OCI-LY7 (cell line): ENCODE results near the gene EFNA5. TPM values are rescaled to one million over a fixed set of nuclear protein-coding genes. Genes with fewer than 3 reads are reported as not detected.
A peak's percentile ranks its signal among the peaks of the same experiment; 100 is the strongest.

ENCODE experiments used
- BruUV-seq: library from RNA; stranded (reverse); fragments of 400-500 nt; replicated peaks from 2 replicates; lab custom pipeline; 2021; lab: Mats Ljungman, UMichigan
- CTCF ChIA-PET: fragments of 300-600 bp; sonication (Branson Sonifier 250); formaldehyde crosslinking; loops from one replicate; lab custom pipeline; 2022; ENCODE audit warnings: antibody characterized with exemption; ENCODE audit not compliant: unreplicated experiment; lab: Charles Lee
- POLR2A ChIA-PET: fragments of 300-600 bp; sonication (Branson Sonifier 250); formaldehyde crosslinking; loops from one replicate; lab custom pipeline; 2022; ENCODE audit warnings: antibody characterized with exemption; lab: Charles Lee
- DNase-seq: peaks from one replicate; pipeline ENCODE4 v3.0.0-alpha.2; 2015; ENCODE audit warnings: low spot score
- H2AFZ ChIP-seq: fragments of 200-600 bp; sonication (generic), shearing (Covaris generic); 2 replicates; pipeline ENCODE4 v1.6.1; 2014; ENCODE audit warnings: mild to moderate bottlenecking, antibody characterized with exemption, low read length, moderate library complexity
- H3K27ac ChIP-seq: fragments of 200-600 bp; sonication (generic); 2 replicates; pipeline ENCODE4 v1.5.1; 2014; ENCODE audit warnings: mixed run types, low read depth, mild to moderate bottlenecking, moderate library complexity, low read length, inconsistent platforms; ENCODE audit not compliant: poor library complexity, severe bottlenecking
- H3K36me3 ChIP-seq: fragments of 200-600 bp; sonication (generic); 2 replicates; pipeline ENCODE4 v1.6.1; 2014; ENCODE audit warnings: mild to moderate bottlenecking, antibody characterized with exemption, low read length, moderate library complexity, mixed read lengths; ENCODE audit not compliant: insufficient read depth
- H3K4me1 ChIP-seq: fragments of 200-600 bp; sonication (generic); 2 replicates; pipeline ENCODE4 v1.5.1; 2014; ENCODE audit warnings: mild to moderate bottlenecking, low read length; ENCODE audit not compliant: insufficient read depth, poor library complexity, severe bottlenecking
- H3K4me2 ChIP-seq: fragments of 200-600 bp; sonication (generic); 2 replicates; pipeline ENCODE4 v1.6.1; 2014; ENCODE audit warnings: mild to moderate bottlenecking, low read length
- H3K4me3 ChIP-seq: fragments of 200-600 bp; sonication (generic); 2 replicates; pipeline ENCODE4 v1.5.1; 2014; ENCODE audit warnings: mild to moderate bottlenecking, low read depth, low read length; ENCODE audit not compliant: poor library complexity, severe bottlenecking
- H3K79me2 ChIP-seq: fragments of 200-600 bp; sonication (generic); 2 replicates; pipeline ENCODE4 v1.6.1; 2016; ENCODE audit warnings: low read depth, mild to moderate bottlenecking, low read length, moderate library complexity, mixed read lengths; ENCODE audit not compliant: insufficient read depth
- H3K9me2 ChIP-seq: fragments of 200-600 bp; sonication (generic); 2 replicates; pipeline ENCODE4 v1.6.1; 2016; ENCODE audit warnings: mild to moderate bottlenecking, low read length, mixed read lengths; ENCODE audit not compliant: insufficient read depth
- H3K9me3 ChIP-seq: fragments of 200-600 bp; sonication (generic); 2 replicates; pipeline ENCODE4 v1.6.1; 2014; ENCODE audit warnings: mild to moderate bottlenecking, mixed run types, low read length, mixed read lengths
- H4K20me1 ChIP-seq: fragments of 200-600 bp; sonication (generic); 2 replicates; pipeline ENCODE4 v1.6.1; 2014; ENCODE audit warnings: mild to moderate bottlenecking, antibody characterized with exemption, low read length, moderate library complexity, mixed read lengths; ENCODE audit not compliant: insufficient read depth
- CTCF ChIP-seq: fragments of 200-600 bp; sonication (generic); conservative IDR thresholded peaks from 2 replicates; pipeline ENCODE4 v1.5.1; 2014; ENCODE audit warnings: mild to moderate bottlenecking, antibody characterized with exemption, low read length, moderate library complexity, mixed read lengths
- EZH2phosphoT487 ChIP-seq: fragments of 200-600 bp; sonication (generic); IDR thresholded peaks from 2 replicates; pipeline ENCODE4 v1.6.1; 2018; ENCODE audit warnings: low read depth, borderline replicate concordance, mild to moderate bottlenecking, mixed run types, antibody characterized with exemption, low read length, moderate library complexity, mixed read lengths
- intact Hi-C: fragments of 100-400 bp; cut with micrococcal nuclease; formaldehyde crosslinking; loops from one replicate; pipeline ENCODE4 v1.10.0; 2022; ENCODE audit not compliant: unreplicated experiment
- total RNA-seq, 2 experiments: library from RNA; depleted of rRNA in 1 of 2; stranded (reverse); fragments of >200 nt in 1 of 2; shearing (Covaris generic) in 1 of 2; gene quantifications; 2 replicates each; pipeline ENCODE4 v1.2.3, GENCODE V29; 2014 to 2022

EFNA5 gene
- total RNA-seq, 2 experiments from 2014 or later = 2.1 to 3.1 TPM

DNA sequence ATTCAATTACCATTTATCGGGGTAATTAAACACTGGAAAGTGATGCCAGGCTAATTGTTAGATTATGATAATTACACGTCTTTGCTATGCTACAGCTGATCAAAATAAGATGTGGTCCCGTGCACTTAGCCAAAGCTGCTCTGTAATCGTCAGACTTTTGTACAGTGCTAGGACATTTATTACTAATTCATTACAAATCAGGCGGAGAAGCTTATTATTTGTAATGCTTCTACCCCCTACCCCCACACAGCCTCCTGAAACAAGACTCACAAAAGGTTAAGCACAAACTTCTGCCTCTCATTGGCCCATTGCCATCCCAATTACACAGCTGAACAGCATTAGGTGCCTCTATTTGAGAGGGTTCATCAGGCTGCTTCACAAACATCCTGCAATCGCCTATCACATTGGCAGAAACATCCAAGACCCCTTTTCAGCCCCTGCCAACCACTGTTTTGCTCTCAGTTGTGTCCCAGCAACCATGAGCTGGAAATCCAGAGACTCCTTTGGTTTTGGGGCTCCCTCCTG, 232.7 kb downstream of the EFNA5 start:
- peaks cover 24% of the 10 kb centered on the region for H3K4me1 ChIP-seq
- CTCF ChIA-PET = interaction anchor here (0.6 kb wide), 1 partner anchor 13 kb away, joined by 3 read pairs; no protein-coding TSS in a partner anchor
- H3K9me2 ChIP-seq = no peaks in the 10 kb centered on the region
- TF ChIP-seq EZH2phosphoT487 (no peak), CTCF (no peak)
- no peaks in the 10 kb centered on the region; the same call in 1 of the 2 replicates for H3K36me3 ChIP-seq
- no TSS peak for BruUV-seq
- H2AFZ ChIP-seq = no peak overlapping the region
- H3K4me3 ChIP-seq = no peak overlapping the region
- no peaks in the 10 kb centered on the region for H4K20me1 ChIP-seq
- intact Hi-C loops = no loop called here
- H3K79me2 ChIP-seq = no peaks in the 10 kb centered on the region
- POLR2A ChIA-PET = interaction anchor here (1.0 to 2.7 kb wide), 7 partner anchors 10 to 38 kb away, joined by 3 to 18 read pairs (median 3); no protein-coding TSS in a partner anchor
- H3K9me3 ChIP-seq = no peaks in the 10 kb centered on the region
- no peak overlapping the region for H3K27ac ChIP-seq
- DNase-seq = no peak
- no peak overlapping the region for H3K4me2 ChIP-seq

- Histone ChIP-seq H3K27ac (no peak overlapping the region), H3K79me2 (no peaks in the 10 kb centered on the region), H3K9me3 (no peaks in the 10 kb centered on the region), H3K9me2 (no peaks in the 10 kb centered on the region), H3K4me2 (no peak overlapping the region), H3K4me1 (peaks cover 24% of the 10 kb centered on the region), H4K20me1 (no peaks in the 10 kb centered on the region), H3K36me3 (no peaks in the 10 kb centered on the region; the same call in 1 of the 2 replicates), H3K4me3 (no peak overlapping the region), H2AFZ (no peak overlapping the region)
- no peak for DNase-seq
- BruUV-seq = no TSS peak
- ChIA-PET CTCF (no interaction called here), POLR2A (interaction anchor here (1.0 to 2.7 kb wide), 4 partner anchors 11 to 17 kb away, joined by 3 to 18 read pairs (median 8); no protein-coding TSS in a partner anchor)
- intact Hi-C loops = no loop called here
- TF ChIP-seq EZH2phosphoT487 (no peak), CTCF (no peak)
These were observed 233.6 kb downstream of the EFNA5 start for GRCh38 chr5:107437154-107437553.

DNA sequence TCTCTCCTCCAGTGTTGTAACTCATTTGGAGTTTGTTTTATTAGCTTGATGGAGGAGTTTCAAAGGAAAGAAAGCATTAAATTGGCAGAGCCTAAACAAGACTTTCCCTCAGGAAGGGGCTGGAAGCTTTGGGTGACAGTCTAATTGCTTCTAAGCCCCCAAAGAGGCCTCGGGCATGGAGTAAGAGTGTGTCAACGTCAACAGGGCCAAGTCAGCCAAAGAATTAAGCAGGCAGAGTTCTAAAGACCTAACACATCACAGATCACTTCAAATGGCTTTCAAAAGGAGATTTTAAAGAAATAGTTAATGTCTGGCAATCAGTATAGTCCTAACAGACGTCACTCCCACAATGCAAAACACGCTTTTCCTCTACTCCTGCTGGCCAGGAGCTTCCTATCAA, 234.5 kb downstream of the EFNA5 start:
- no peak for DNase-seq
- no peaks in the 10 kb centered on the region for H3K9me2 ChIP-seq
- H3K4me3 ChIP-seq = no peak overlapping the region
- intact Hi-C loops = no loop called here
- H3K4me1 ChIP-seq = peaks cover 33% of the 10 kb centered on the region
- H3K27ac ChIP-seq = no peak overlapping the region
- no peaks in the 10 kb centered on the region; the same call in 1 of the 2 replicates for H3K36me3 ChIP-seq
- POLR2A ChIA-PET = interaction anchor here (0.7 to 1.6 kb wide), 6 partner anchors 10 to 77 kb away, joined by 3 to 5 read pairs (median 3); no protein-coding TSS in a partner anchor
- no TSS peak for BruUV-seq
- no peaks in the 10 kb centered on the region for H3K9me3 ChIP-seq
- H3K4me2 ChIP-seq = no peak overlapping the region
- TF ChIP-seq CTCF (no peak), EZH2phosphoT487 (no peak)
- H3K79me2 ChIP-seq = no peaks in the 10 kb centered on the region
- H4K20me1 ChIP-seq = no peaks in the 10 kb centered on the region
- CTCF ChIA-PET = no interaction called here
- H2AFZ ChIP-seq = peak overlapping the region; percentile 22; the same call in 1 of the 2 replicates
